Erythroblast (primary cell): ENCODE data around the gene YPEL5.

Experiments used
- GATA1 ChIP-seq: IDR thresholded peaks from 2 replicates; pipeline ENCODE4 v1.6.1; 2011; ENCODE audit warnings: low read depth, mild to moderate bottlenecking, control low read depth, low read length, moderate library complexity
- POLR2A ChIP-seq: IDR thresholded peaks from 2 replicates; pipeline ENCODE4 v1.6.1; 2011; ENCODE audit warnings: mild to moderate bottlenecking, low read length

GRCh38 chr2:30108192-30108591, 38.6 kb upstream of the YPEL5 start:
- TF ChIP-seq POLR2A (no peak), GATA1 (no peak)
